Loucy (cell line): ENCODE results near the gene LHX4.

Experiments
- H2AFZ ChIP-seq: fragments of 200-600 bp; sonication (generic); 2 replicates; pipeline ENCODE4 v1.6.0; 2016; ENCODE audit warnings: antibody characterized with exemption, mild to moderate bottlenecking, low read length, moderate library complexity
- H3F3A ChIP-seq: fragments of 200-600 bp; 2 replicates; pipeline ENCODE4 v1.6.0; 2016; ENCODE audit warnings: antibody characterized with exemption, low read depth, mild to moderate bottlenecking
- H3K27me3 ChIP-seq: fragments of 200-600 bp; sonication (generic); 2 replicates; pipeline ENCODE4 v1.6.1; 2014; ENCODE audit warnings: low read length, mild to moderate bottlenecking; ENCODE audit not compliant: insufficient read depth, poor library complexity, severe bottlenecking
- H3K36me3 ChIP-seq: fragments of 200-600 bp; sonication (generic); 2 replicates; pipeline ENCODE4 v1.6.1; 2016; ENCODE audit warnings: low read length; ENCODE audit not compliant: insufficient read depth
- H3K4me1 ChIP-seq: fragments of 200-600 bp; sonication (generic); 2 replicates; pipeline ENCODE4 v1.5.1; 2014; ENCODE audit warnings: low read length, mild to moderate bottlenecking; ENCODE audit not compliant: insufficient read depth, poor library complexity, severe bottlenecking
- H3K4me2 ChIP-seq: fragments of 200-600 bp; sonication (generic); 2 replicates; pipeline ENCODE4 v1.6.0; 2014; ENCODE audit warnings: antibody characterized with exemption, low read length, low read depth, mild to moderate bottlenecking; ENCODE audit not compliant: poor library complexity, severe bottlenecking
- H3K4me3 ChIP-seq: fragments of 200-600 bp; sonication (generic); 2 replicates; pipeline ENCODE4 v1.5.1; 2014; ENCODE audit warnings: low read length, mild to moderate bottlenecking, mixed read lengths; ENCODE audit not compliant: poor library complexity, severe bottlenecking
- H3K79me2 ChIP-seq: fragments of 200-600 bp; sonication (generic); 2 replicates; pipeline ENCODE4 v1.6.1; 2014; ENCODE audit warnings: low read length; ENCODE audit not compliant: insufficient read depth
- H3K9ac ChIP-seq: fragments of 200-600 bp; sonication (generic); 2 replicates; pipeline ENCODE4 v1.6.0; 2014; ENCODE audit warnings: mild to moderate bottlenecking, low read depth, low read length, moderate library complexity; ENCODE audit not compliant: poor library complexity, severe bottlenecking
- H3K9me2 ChIP-seq: fragments of 200-600 bp; sonication (generic); replicated peaks from 2 replicates; pipeline ENCODE4 v1.6.1; 2016; ENCODE audit warnings: low read depth, low read length, mixed read lengths
- H3K9me3 ChIP-seq: fragments of 200-600 bp; sonication (generic); 2 replicates; pipeline ENCODE4 v1.6.1; 2014; ENCODE audit warnings: mild to moderate bottlenecking, antibody characterized with exemption, low read length, low read depth; ENCODE audit not compliant: insufficient read depth
- H4K20me1 ChIP-seq: fragments of 200-600 bp; sonication (generic); 2 replicates; pipeline ENCODE4 v1.6.0; 2014; ENCODE audit warnings: antibody characterized with exemption, low read length, mild to moderate bottlenecking; ENCODE audit not compliant: insufficient read depth, poor library complexity, severe bottlenecking
- EZH2phosphoT487 ChIP-seq: fragments of 200-600 bp; IDR thresholded peaks from 2 replicates; pipeline ENCODE4 v1.6.1; 2018; ENCODE audit warnings: antibody characterized with exemption, mild to moderate bottlenecking, moderate library complexity, borderline replicate concordance
- TF ChIP-seq, protein P1 (sequence below): fragments of 200-600 bp; sonication (generic); conservative IDR thresholded peaks from 2 replicates; pipeline ENCODE4 v1.5.1; 2014; ENCODE audit warnings: mild to moderate bottlenecking, antibody characterized with exemption, low read length

LHX4 gene

DNA sequence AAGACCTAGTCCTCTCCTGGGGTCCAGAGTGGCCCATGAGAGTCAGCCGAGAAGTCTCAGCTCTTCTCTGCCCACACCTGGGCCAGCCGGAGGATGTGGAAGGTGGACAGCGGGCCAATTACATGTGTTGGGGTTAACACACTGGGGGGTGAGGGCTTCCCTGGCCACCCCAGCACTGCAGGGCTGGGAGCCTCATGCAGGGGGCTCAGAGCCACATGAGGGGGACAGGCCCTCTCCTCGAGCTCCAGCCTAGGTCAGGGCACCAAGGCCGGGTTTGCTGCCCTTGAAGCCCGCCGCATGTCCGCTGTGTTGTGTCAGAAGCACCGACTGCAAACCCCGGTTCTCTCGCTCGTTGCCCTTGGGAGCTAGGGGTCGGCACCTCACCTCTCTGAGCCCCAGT lies 30.5 kb downstream of the LHX4 start:
- TF ChIP-seq, protein P1, sequence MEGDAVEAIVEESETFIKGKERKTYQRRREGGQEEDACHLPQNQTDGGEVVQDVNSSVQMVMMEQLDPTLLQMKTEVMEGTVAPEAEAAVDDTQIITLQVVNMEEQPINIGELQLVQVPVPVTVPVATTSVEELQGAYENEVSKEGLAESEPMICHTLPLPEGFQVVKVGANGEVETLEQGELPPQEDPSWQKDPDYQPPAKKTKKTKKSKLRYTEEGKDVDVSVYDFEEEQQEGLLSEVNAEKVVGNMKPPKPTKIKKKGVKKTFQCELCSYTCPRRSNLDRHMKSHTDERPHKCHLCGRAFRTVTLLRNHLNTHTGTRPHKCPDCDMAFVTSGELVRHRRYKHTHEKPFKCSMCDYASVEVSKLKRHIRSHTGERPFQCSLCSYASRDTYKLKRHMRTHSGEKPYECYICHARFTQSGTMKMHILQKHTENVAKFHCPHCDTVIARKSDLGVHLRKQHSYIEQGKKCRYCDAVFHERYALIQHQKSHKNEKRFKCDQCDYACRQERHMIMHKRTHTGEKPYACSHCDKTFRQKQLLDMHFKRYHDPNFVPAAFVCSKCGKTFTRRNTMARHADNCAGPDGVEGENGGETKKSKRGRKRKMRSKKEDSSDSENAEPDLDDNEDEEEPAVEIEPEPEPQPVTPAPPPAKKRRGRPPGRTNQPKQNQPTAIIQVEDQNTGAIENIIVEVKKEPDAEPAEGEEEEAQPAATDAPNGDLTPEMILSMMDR = no peak
- no peak for TF ChIP-seq EZH2phosphoT487

DNA sequence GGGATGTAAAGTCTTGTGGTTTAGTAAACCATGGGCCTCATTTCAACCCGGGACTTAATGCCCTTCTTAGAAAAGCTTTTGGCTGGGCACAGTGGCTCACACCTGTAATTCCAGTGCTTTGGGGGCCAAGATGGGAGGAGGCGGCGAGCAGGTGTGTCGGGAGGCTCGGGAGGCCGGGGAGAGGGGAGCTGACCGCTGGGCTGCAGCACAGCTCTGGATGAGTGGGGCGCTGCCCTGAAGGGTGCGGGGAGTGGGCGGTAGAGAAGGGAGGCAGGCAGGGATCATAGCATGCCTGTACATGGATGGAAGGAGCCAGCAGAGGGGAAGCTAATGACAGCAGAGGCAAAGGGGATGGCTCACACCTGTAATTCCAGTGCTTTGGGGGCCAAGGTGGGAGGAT lies 31.0 kb downstream of the LHX4 start:
- TF ChIP-seq, protein P1 = no peak
- no peak for TF ChIP-seq EZH2phosphoT487
- no peaks in the 10 kb centered on the region for H3K36me3 ChIP-seq
- H3K4me1 ChIP-seq = no peaks in the 10 kb centered on the region

More for the DNA sequence above, 30.5 kb downstream of the LHX4 start:
- H3K4me3 ChIP-seq = no peak overlapping the region
- H3K27me3 ChIP-seq = no peaks in the 10 kb centered on the region
- H3K4me1 ChIP-seq = no peaks in the 10 kb centered on the region
- no peaks in the 10 kb centered on the region for H3F3A ChIP-seq
- H3K4me2 ChIP-seq = no peak overlapping the region
- H3K36me3 ChIP-seq = no peaks in the 10 kb centered on the region
- H3K79me2 ChIP-seq = no peaks in the 10 kb centered on the region
- H2AFZ ChIP-seq = no peak overlapping the region
- no peaks in the 10 kb centered on the region for H4K20me1 ChIP-seq
- no peak overlapping the region for H3K9ac ChIP-seq
- no peaks in the 10 kb centered on the region for H3K9me2 ChIP-seq
- H3K9me3 ChIP-seq = no peaks in the 10 kb centered on the region

DNA sequence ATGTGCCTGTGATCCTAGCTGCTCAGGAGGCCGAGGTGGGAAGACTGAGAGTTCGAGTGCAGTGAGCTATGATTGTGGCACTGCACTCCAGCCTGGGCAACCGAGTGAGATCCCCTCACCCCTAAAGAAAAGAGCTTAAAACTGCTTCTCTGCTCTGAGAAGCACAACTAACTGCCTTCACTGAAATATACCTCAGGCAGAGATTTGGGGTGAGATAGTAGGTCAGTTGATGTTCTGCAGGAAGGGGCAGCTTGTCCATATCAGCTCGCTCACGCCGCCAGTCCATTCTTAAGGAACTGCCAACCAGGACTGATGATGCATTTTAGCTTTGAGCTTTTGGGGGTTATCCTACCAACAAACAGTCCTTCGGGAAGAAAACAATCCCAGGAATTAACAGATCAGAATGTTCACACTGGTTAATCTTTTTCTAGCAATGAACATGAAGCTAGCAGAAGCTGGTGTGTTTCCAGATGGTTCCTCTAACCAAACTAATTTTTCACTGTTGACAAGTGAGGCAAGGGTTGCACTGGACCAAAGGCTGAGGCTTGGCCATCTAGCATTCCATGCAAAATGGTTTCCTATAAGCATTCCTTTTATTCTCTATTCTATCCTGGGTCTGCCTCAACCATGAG lies 31.6 kb downstream of the LHX4 start:
- H4K20me1 ChIP-seq = no peaks in the 10 kb centered on the region

More for the DNA sequence above, 31.0 kb downstream of the LHX4 start:
- H3F3A ChIP-seq = no peaks in the 10 kb centered on the region
- H4K20me1 ChIP-seq = no peaks in the 10 kb centered on the region
- no peaks in the 10 kb centered on the region for H3K9me2 ChIP-seq
- H3K79me2 ChIP-seq = no peaks in the 10 kb centered on the region
- no peak overlapping the region for H3K9ac ChIP-seq
- no peak overlapping the region for H3K4me2 ChIP-seq
- H3K4me3 ChIP-seq = no peak overlapping the region
- no peaks in the 10 kb centered on the region for H3K27me3 ChIP-seq
- no peaks in the 10 kb centered on the region for H3K9me3 ChIP-seq
- H2AFZ ChIP-seq = no peak overlapping the region

More for the DNA sequence above, 31.6 kb downstream of the LHX4 start:
- H3K79me2 ChIP-seq = no peaks in the 10 kb centered on the region
- no peaks in the 10 kb centered on the region for H3K9me2 ChIP-seq
- no peak overlapping the region for H3K9ac ChIP-seq
- no peaks in the 10 kb centered on the region for H3F3A ChIP-seq
- H3K4me3 ChIP-seq = no peak overlapping the region
- H3K27me3 ChIP-seq = no peaks in the 10 kb centered on the region
- no peak overlapping the region for H2AFZ ChIP-seq
- no peak overlapping the region for H3K4me2 ChIP-seq
- no peaks in the 10 kb centered on the region for H3K36me3 ChIP-seq
- TF ChIP-seq, protein P1 = no peak
- TF ChIP-seq EZH2phosphoT487 = no peak
- no peaks in the 10 kb centered on the region for H3K9me3 ChIP-seq
- H3K4me1 ChIP-seq = no peaks in the 10 kb centered on the region
